KMS-11 (cell line): ENCODE data around the gene HSD17B4.
"Not testable (repeated sequence)": the region's sequence is repeated elsewhere in the genome, so short reads cannot be mapped to it uniquely, and the experiment has no call there.

Experiments used
- H2AFZ ChIP-seq: fragments of 200-600 bp; sonication (generic); 2 replicates; pipeline ENCODE4 v1.6.1; 2016; ENCODE audit warnings: antibody characterized with exemption, mixed run types, low read depth
- H3K27ac ChIP-seq: fragments of 200-600 bp; sonication (generic); 2 replicates; pipeline ENCODE4 v1.6.1; 2016; ENCODE audit warnings: mild to moderate bottlenecking, mixed run types
- H3K27me3 ChIP-seq: fragments of 200-600 bp; sonication (generic); 2 replicates; pipeline ENCODE4 v1.6.1; 2017; ENCODE audit warnings: mild to moderate bottlenecking, low read depth, mixed run types, moderate library complexity; ENCODE audit not compliant: insufficient read depth
- H3K36me3 ChIP-seq: fragments of 200-600 bp; sonication (generic); 2 replicates; pipeline ENCODE4 v1.6.1; 2017; ENCODE audit warnings: mild to moderate bottlenecking, mixed run types; ENCODE audit not compliant: insufficient read depth
- H3K4me1 ChIP-seq: fragments of 200-600 bp; sonication (generic); 2 replicates; pipeline ENCODE4 v1.6.1; 2016; ENCODE audit warnings: mild to moderate bottlenecking, low read depth, mixed run types; ENCODE audit not compliant: poor library complexity, severe bottlenecking
- H3K4me2 ChIP-seq: fragments of 200-600 bp; sonication (generic); 2 replicates; pipeline ENCODE4 v1.7.0; 2016; ENCODE audit warnings: mild to moderate bottlenecking, mixed run types
- H3K4me3 ChIP-seq: fragments of 200-600 bp; sonication (generic); IDR thresholded peaks from 2 replicates; pipeline ENCODE4 v1.6.1; 2017; ENCODE audit warnings: low read depth, low read length, mixed read lengths; ENCODE audit not compliant: insufficient read depth
- H3K79me2 ChIP-seq: fragments of 200-600 bp; sonication (generic); 2 replicates; pipeline ENCODE4 v1.6.1; 2016; ENCODE audit warnings: low read depth, mixed run types; ENCODE audit not compliant: insufficient read depth
- H3K9ac ChIP-seq: fragments of 200-600 bp; sonication (generic); 2 replicates; pipeline ENCODE4 v1.6.1; 2016; ENCODE audit warnings: mild to moderate bottlenecking, mixed run types
- H4K20me1 ChIP-seq: fragments of 200-600 bp; sonication (generic); 2 replicates; pipeline ENCODE4 v1.6.1; 2016; ENCODE audit warnings: mild to moderate bottlenecking, mixed run types; ENCODE audit not compliant: insufficient read depth
- TF ChIP-seq, protein P1 (sequence below): fragments of 200-600 bp; sonication (generic); conservative IDR thresholded peaks from 2 replicates; pipeline ENCODE4 v1.6.1; 2017; ENCODE audit warnings: low read depth, mild to moderate bottlenecking, antibody characterized with exemption, low read length, moderate library complexity, mixed read lengths

HSD17B4 gene

DNA sequence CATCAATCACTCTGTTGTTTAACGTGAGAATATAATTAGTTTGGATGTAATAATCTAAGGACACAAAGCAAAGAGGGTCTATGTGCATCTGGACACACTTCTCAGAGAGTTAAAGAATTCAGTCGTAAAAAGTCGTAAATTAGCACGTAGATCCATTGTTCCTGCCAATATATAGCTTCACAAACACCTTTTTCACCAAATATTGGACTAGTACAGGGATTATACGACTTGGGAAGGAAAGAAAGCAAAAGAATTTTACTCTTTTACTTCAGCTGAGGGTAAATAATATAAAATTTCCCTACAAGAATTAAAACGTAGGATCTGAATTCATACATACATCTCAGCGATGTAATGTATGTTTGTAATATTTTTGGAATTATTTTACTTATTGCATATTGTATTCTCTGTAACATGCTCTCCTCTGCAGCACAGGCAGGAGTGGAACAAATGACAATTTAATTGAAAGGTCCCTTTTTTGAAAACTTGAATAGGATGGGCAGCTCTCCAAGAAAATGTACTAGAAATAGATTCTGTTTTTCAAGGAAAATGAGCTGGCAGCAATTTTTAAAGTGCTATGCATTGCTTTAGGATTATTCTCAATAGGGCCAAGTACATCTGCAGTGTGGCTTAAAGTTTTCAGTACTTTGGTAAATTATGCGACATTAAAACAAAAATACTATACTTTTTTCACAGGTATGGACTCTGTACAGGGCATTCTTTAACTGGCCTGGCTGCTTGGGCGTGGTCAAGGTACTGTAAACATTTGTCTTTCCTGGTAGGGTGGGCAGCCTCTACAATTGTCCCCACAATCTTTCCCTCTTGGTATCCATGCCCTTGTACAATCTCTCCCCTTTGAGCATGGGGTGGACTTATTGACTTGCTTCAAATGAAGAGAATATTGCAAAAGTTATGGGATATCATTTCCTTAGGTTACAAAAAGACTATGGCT, 39.7 kb upstream of the HSD17B4 start:
- Histone ChIP-seq H3K9ac (no peak overlapping the region), H3K4me1 (peaks cover 12% of the 10 kb centered on the region), H3K27me3 (no peaks in the 10 kb centered on the region), H3K4me2 (peak overlapping the region; percentile 98; the same call in 1 of the 2 replicates), H3K36me3 (no peaks in the 10 kb centered on the region), H4K20me1 (no peaks in the 10 kb centered on the region), H3K79me2 (no peaks in the 10 kb centered on the region), H3K4me3 (no peak overlapping the region), H2AFZ (peak overlapping the region; percentile 97), H3K27ac (no peak overlapping the region)
- TF ChIP-seq, protein P1, sequence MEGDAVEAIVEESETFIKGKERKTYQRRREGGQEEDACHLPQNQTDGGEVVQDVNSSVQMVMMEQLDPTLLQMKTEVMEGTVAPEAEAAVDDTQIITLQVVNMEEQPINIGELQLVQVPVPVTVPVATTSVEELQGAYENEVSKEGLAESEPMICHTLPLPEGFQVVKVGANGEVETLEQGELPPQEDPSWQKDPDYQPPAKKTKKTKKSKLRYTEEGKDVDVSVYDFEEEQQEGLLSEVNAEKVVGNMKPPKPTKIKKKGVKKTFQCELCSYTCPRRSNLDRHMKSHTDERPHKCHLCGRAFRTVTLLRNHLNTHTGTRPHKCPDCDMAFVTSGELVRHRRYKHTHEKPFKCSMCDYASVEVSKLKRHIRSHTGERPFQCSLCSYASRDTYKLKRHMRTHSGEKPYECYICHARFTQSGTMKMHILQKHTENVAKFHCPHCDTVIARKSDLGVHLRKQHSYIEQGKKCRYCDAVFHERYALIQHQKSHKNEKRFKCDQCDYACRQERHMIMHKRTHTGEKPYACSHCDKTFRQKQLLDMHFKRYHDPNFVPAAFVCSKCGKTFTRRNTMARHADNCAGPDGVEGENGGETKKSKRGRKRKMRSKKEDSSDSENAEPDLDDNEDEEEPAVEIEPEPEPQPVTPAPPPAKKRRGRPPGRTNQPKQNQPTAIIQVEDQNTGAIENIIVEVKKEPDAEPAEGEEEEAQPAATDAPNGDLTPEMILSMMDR: peak; percentile 25

DNA sequence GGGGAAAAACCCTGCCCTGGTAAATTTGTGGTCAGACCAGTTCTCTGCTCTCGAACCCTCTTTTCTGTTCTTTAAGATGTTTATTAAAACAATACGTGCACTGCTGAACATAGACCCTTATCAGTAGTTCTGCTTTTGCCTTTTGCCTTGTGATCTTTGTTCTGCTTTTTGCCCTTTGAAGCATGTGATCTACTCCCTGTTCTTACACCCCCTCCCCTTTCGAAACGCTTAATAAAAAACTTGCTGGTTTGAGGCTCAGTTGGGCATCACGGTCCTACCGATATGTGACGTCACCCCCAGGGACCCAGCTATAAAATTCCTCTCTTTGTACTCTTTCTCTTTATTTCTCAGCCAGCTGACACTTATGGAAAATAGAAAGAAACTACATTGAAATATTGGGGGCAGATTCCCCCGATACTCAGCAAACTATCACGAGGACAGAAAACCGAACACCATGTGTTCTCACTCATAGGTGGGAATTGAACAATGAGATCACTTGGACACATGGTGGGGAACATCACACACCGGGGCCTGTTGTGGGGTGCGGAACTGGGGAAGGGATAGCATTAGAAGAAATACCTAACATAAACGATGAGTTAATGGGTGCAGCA, 38.1 kb upstream of the HSD17B4 start:
- not testable (repeated sequence) for H2AFZ ChIP-seq, H3K79me2 ChIP-seq, H3K27ac ChIP-seq, H3K4me2 ChIP-seq, H3K4me3 ChIP-seq, H4K20me1 ChIP-seq, H3K27me3 ChIP-seq, H3K9ac ChIP-seq, H3K36me3 ChIP-seq
- peaks cover 12% of the 10 kb centered on the region for H3K4me1 ChIP-seq

DNA sequence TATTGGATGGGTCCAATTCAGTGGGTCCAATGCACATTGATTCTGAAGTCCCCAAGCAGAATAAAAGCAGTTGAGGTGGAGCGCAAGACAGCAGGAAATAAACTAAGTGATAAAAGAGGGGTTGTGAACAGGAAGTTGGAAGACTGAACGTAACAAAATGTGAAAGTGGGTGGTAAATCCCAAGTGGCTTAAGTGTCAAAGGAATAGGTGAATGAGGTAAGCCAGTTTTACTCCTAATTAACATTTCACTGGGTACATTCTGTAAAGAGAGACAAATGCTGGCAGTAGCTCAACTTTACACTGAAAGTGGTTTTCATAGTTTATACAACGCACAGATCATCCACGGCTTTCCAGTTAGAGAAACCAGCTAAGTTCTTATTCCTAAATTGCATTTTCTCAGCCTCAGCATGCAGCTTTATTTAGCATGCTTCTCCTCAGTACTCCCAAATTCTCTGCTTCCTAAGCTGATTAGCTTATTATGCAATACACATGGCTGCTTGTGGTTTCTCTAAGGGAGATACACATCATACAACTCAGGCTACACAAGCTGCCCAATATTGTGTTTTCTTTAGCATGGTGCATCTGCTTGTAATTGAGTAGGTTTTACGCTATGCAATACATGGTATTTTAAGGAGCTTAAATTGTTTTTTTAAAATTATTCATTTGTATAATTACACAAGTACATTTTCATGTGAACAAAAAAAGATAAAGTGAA, 34.2 kb upstream of the HSD17B4 start:
- no peaks in the 10 kb centered on the region for H3K4me1 ChIP-seq
- no peak overlapping the region for H3K9ac ChIP-seq
- no peaks in the 10 kb centered on the region for H3K36me3 ChIP-seq
- H4K20me1 ChIP-seq: no peaks in the 10 kb centered on the region
- no peaks in the 10 kb centered on the region for H3K27me3 ChIP-seq
- no peak overlapping the region for H3K4me2 ChIP-seq
- TF ChIP-seq, protein P1: no peak
- no peak overlapping the region for H3K4me3 ChIP-seq
- no peaks in the 10 kb centered on the region for H3K79me2 ChIP-seq
- no peak overlapping the region for H3K27ac ChIP-seq
- H2AFZ ChIP-seq: no peak overlapping the region

DNA sequence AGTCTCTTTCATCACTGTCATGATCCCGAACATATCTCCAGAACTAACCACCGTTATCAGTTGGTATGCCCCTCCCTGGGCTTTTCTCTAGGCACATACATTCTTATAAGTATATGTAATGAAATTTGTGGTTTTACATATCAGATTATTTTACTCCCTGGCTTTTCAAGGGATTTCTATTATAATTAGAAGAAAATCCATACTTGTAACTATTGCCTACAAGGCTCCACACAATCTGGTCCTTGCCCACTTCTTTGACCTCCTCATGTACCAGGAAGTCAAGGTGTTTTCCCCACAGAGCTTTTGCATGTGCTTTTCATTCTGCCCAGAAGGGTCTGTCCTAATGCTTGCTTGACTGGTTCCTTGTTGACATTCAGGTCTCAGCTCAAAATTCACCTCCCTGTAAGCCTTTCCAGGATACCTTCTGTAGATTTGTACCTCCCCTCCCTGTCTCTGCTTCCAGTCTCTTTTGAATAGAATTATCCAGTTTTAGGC, 33.6 kb upstream of the HSD17B4 start:
- H2AFZ ChIP-seq: no peak overlapping the region
- no peak overlapping the region for H3K9ac ChIP-seq
- H3K4me2 ChIP-seq: no peak overlapping the region
- no peaks in the 10 kb centered on the region for H4K20me1 ChIP-seq
- H3K4me1 ChIP-seq: no peaks in the 10 kb centered on the region
- TF ChIP-seq, protein P1: no peak
- H3K36me3 ChIP-seq: no peaks in the 10 kb centered on the region
- no peak overlapping the region for H3K4me3 ChIP-seq
- H3K27ac ChIP-seq: no peak overlapping the region
- no peaks in the 10 kb centered on the region for H3K79me2 ChIP-seq
- no peaks in the 10 kb centered on the region for H3K27me3 ChIP-seq
